Right atrium auricular region (tissue), 2 donors: ENCODE data around the gene CAMK2G. TPM values are rescaled to one million over a fixed set of nuclear protein-coding genes. Genes with fewer than 3 reads are reported as not detected.
"Not testable (repeated sequence)": the region's sequence is repeated elsewhere in the genome, so short reads cannot be mapped to it uniquely, and the experiment has no call there.

Experiments used
- DNase-seq: peaks from one replicate; pipeline ENCODE4 v3.0.0-alpha.2; 2019; ENCODE audit warnings: low spot score
- H3K27ac ChIP-seq, 2 donors: fragments of 200-600 bp; sonication (generic); 1 replicate in 1 of 2; 2 replicates in 1 of 2; pipeline ENCODE4 v1.5.1; 2016 to 2019
- H3K27me3 ChIP-seq, 2 donors: fragments of 200-600 bp; sonication (generic); one replicate each; pipeline versions ENCODE4 v1.5.1 to v1.6.0; 2017 to 2019
- H3K36me3 ChIP-seq: fragments of 200-600 bp; sonication (generic); one replicate; pipeline ENCODE4 v1.5.1; 2016
- H3K4me1 ChIP-seq, 2 donors: fragments of 200-600 bp; sonication (generic); one replicate each; pipeline versions ENCODE4 v1.5.1 to v1.6.0; 2017 to 2019
- H3K4me3 ChIP-seq, 2 donors: fragments of 200-600 bp; sonication (generic); 1 replicate in 1 of 2; 2 replicates in 1 of 2; pipeline ENCODE4 v1.5.1; 2017 to 2019; ENCODE audit warnings: mild to moderate bottlenecking in 1 of 2, moderate library complexity in 1 of 2
- H3K9me3 ChIP-seq, 2 donors: fragments of 200-600 bp; sonication (generic); one replicate each; pipeline ENCODE4 v1.5.1; 2019
- total RNA-seq, 2 donors: library from RNA; depleted of rRNA; stranded (reverse); fragments of >200 nt; gene quantifications; one replicate each; pipeline ENCODE4 v1.1.0, GENCODE V29; 2016
- TF ChIP-seq, protein P1 (sequence below), 2 donors: fragments of 200-600 bp; sonication (generic); IDR thresholded peaks; one replicate each; pipeline ENCODE4 v1.5.1; 2019; ENCODE audit warnings: antibody characterized with exemption in 2 of 2

The CAMK2G gene
- total RNA-seq, 2 donors from 2014 or later = 12.1 to 17.4 TPM

DNA sequence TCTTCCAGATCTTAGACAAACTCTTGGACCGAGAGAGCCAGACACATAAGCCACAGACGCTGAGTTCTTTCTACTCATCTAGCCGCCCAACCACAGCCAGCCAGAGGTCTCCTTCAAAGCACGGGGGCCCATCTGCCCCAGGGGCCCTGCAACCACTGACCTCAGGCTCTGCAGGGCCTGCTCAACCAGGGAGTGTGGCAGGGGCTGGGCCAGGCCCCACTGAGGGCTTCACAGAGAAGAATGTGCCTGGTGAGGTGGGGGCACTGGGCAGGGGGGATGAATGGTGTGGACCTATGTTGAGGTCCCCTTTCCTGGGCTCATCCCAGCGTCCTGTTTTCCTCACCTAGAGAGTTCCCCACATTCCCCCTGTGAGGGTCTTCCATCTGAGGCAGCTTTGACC lies 77.6 kb downstream of the CAMK2G start:
- H3K4me1 ChIP-seq = no peaks in the 10 kb centered on the region
- peaks cover 93% of the 10 kb centered on the region for H3K36me3 ChIP-seq
- DNase-seq = no peak
- no peak overlapping the region for H3K4me3 ChIP-seq
- TF ChIP-seq, protein P1, sequence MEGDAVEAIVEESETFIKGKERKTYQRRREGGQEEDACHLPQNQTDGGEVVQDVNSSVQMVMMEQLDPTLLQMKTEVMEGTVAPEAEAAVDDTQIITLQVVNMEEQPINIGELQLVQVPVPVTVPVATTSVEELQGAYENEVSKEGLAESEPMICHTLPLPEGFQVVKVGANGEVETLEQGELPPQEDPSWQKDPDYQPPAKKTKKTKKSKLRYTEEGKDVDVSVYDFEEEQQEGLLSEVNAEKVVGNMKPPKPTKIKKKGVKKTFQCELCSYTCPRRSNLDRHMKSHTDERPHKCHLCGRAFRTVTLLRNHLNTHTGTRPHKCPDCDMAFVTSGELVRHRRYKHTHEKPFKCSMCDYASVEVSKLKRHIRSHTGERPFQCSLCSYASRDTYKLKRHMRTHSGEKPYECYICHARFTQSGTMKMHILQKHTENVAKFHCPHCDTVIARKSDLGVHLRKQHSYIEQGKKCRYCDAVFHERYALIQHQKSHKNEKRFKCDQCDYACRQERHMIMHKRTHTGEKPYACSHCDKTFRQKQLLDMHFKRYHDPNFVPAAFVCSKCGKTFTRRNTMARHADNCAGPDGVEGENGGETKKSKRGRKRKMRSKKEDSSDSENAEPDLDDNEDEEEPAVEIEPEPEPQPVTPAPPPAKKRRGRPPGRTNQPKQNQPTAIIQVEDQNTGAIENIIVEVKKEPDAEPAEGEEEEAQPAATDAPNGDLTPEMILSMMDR (IDR thresholded peaks at IDR 0.05) = no peak
- no peaks in the 10 kb centered on the region for H3K9me3 ChIP-seq
- no peak overlapping the region for H3K27ac ChIP-seq
- no peaks in the 10 kb centered on the region for H3K27me3 ChIP-seq

GRCh38 chr10:73796035-73796434 lies 78.3 kb downstream of the CAMK2G start:
- not testable (repeated sequence) for H3K4me3 ChIP-seq, DNase-seq, H3K27ac ChIP-seq, H3K9me3 ChIP-seq, H3K27me3 ChIP-seq, H3K4me1 ChIP-seq
- H3K36me3 ChIP-seq = peaks cover 93% of the 10 kb centered on the region

DNA sequence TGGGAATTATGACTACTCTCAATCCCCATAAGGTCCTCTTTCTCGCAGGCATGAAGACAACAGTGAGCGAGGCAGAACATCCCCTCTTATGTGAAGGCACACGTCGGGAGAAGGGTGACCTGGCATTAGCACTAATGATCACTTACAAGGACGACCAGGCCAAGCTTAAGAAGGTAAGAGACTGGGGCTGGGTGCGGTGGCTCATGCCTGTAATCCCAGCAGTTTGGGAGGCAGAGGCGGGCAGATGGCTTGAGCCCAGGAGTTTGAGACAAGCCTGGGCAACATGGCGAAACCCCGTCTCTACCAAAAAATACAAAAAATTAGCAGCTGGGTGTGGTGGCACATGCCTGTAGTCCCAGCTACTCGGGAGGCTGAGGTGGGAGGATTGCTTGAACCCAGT lies 78.9 kb downstream of the CAMK2G start:
- H3K4me3 ChIP-seq, DNase-seq, H3K27ac ChIP-seq, H3K4me1 ChIP-seq, H3K9me3 ChIP-seq, H3K27me3 ChIP-seq: not testable (repeated sequence)
- H3K36me3 ChIP-seq = peaks cover 93% of the 10 kb centered on the region

DNA sequence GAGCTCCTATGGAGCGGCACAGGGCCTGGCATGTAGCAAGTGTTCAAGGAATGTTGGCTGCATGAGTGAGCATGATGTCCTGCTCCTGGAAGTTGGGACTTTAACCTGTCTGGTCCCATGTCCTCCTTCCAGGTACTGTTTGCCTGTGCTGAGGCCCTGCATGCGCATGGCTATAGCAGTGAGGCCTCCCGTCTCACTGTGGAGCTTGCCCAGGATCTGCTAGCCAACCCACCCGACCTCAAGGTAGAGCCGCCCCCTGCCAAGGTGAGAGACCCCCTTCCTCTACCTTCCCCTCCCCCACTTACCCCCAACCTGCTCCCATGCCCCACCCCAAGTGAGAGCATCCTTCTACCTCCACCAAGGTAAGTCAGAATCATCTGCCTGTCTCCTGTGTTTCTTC lies 80.9 kb downstream of the CAMK2G start:
- H3K27ac ChIP-seq = no peak overlapping the region

GRCh38 chr10:73791871-73792400 lies 82.4 kb downstream of the CAMK2G start:
- H3K27me3 ChIP-seq = no peaks in the 10 kb centered on the region
- peaks cover 81% of the 10 kb centered on the region for H3K36me3 ChIP-seq
- DNase-seq = no peak
- no peak overlapping the region for H3K27ac ChIP-seq
- TF ChIP-seq, protein P1 (IDR thresholded peaks at IDR 0.05) = no peak
- peaks cover 0 to 16% of the 10 kb centered on the region in 2 donors for H3K4me1 ChIP-seq
- no peak overlapping the region for H3K4me3 ChIP-seq
- H3K9me3 ChIP-seq = no peaks in the 10 kb centered on the region

More for the DNA sequence above, 80.9 kb downstream of the CAMK2G start:
- peaks cover 97% of the 10 kb centered on the region for H3K36me3 ChIP-seq
- no peak overlapping the region for H3K4me3 ChIP-seq
- DNase-seq = no peak
- H3K27me3 ChIP-seq = no peaks in the 10 kb centered on the region
- TF ChIP-seq, protein P1 (IDR thresholded peaks at IDR 0.05) = no peak
- no peaks in the 10 kb centered on the region for H3K9me3 ChIP-seq
- H3K4me1 ChIP-seq = peaks cover 0 to under 1% of the 10 kb centered on the region in 2 donors

- DNase-seq = no peak
- Histone ChIP-seq H3K36me3 (peaks cover 73% of the 10 kb centered on the region), H3K4me3 (no peak overlapping the region), H3K27ac (no peak overlapping the region), H3K27me3 (no peaks in the 10 kb centered on the region), H3K4me1 (peaks cover 0 to 24% of the 10 kb centered on the region in 2 donors), H3K9me3 (no peaks in the 10 kb centered on the region)
- TF ChIP-seq, protein P1 (IDR thresholded peaks at IDR 0.05) = no peak
Observed at GRCh38 chr10:73790886-73791625, 83.3 kb downstream of the CAMK2G start.

- TF ChIP-seq, protein P1 (IDR thresholded peaks at IDR 0.05) = no peak
Observed at GRCh38 chr10:73789659-73790055, 84.7 kb downstream of the CAMK2G start.

More at GRCh38 chr10:73789659-73790055, 84.7 kb downstream of the CAMK2G start:
- H3K27ac ChIP-seq = no peak overlapping the region
- no peaks in the 10 kb centered on the region for H3K27me3 ChIP-seq
- H3K4me3 ChIP-seq = no peak overlapping the region
- peaks cover 0 to 27% of the 10 kb centered on the region in 2 donors for H3K4me1 ChIP-seq
- H3K36me3 ChIP-seq = peaks cover 59% of the 10 kb centered on the region
- DNase-seq = no peak
- no peaks in the 10 kb centered on the region for H3K9me3 ChIP-seq
